ENCODE results near the gene IBA57.
"Not testable (repeated sequence)": the region's sequence is repeated elsewhere in the genome, so short reads cannot be mapped to it uniquely, and the experiment has no call there.

The IBA57 gene

DNA sequence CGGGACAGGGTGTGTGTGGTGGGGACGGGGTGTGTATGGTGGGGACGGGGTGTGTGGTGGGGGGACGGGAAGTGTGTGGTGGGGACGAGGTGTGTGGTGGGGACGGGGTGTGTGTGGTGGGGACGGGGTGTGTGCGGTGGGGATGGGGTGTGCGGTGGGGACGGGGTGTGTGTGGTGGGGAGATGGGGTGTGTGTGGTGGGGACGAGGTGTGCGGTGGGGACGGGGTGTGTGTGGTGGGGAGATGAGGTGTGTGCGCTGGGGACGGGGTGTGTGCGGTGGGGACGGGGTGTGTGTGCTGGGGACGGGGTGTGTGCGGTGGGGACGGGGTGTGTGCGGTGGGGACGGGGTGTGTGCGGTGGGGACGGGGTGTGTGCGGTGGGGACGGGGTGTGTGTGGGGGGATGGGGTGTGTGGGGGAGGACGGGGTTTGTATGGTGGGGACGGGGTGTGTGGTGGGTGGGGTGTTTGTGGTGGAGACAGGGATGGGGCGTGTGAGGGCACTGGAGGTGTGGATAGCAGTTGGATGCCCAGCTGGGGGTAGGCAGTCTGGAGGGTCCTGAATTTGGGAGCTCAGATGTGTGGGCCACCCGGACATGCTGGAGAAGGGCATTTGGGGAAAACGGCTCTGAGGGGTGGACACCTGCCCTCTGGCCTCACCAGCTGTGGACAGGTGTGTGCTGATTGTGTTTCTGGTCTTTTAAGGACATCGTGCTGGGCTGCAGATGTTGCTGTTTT, 16.9 kb downstream of the IBA57 start:
- no peak for TF ChIP-seq JUND (IDR thresholded peaks at IDR 0.05; ENCODE audit: low read depth)
- in situ Hi-C loops (cut with HindIII; ENCODE audit: low pct_unique_long_range_greater_than_20kb, low sequenced_read_pairs) = no loop called here
- no peak for DNase-seq (ENCODE audit: low read depth in 1 of 2, low spot score in 1 of 2)

DNA sequence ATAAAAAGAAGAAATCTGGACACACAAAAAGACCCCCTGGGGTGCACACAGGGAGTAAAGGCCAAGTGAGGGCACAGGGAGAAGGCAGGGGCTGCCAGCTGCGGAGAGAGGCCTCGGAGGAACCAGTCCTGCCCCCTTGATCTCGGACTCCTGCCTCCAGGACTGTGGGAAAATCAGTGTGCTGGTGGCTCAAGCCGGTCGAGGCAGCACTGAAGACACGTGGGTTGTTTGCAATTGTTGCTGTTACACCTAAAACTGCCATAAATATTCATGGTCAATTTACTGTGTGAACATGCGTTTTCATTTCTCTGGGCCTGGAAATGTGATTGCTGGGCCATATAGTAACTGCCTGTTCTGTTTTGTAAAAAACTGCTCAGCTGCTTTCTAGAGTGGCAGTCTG, 18.5 kb downstream of the IBA57 start:
- DNase-seq (ENCODE audit: low read depth in 1 of 2, low spot score in 1 of 2) = no peak
- in situ Hi-C loops (cut with HindIII; ENCODE audit: low pct_unique_long_range_greater_than_20kb, low sequenced_read_pairs) = no loop called here
- TF ChIP-seq JUND (IDR thresholded peaks at IDR 0.05; ENCODE audit: low read depth) = no peak

DNA sequence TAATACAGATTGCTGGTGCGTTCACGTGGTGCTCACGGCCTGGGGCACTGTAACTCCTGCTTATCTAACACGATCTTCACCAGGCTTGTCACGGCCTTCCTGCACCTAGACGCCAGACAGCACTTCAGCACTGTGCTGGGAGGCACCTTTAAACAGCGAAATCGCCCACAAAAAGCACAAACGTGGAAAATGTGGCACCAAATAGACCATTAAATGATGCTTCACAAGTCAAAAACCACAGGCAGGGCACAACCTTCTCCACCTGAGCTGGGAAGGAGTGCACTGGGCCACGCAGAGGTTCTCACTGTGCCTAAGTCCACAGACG, 20.0 kb downstream of the IBA57 start:
- in situ Hi-C loops (cut with HindIII; ENCODE audit: low pct_unique_long_range_greater_than_20kb, low sequenced_read_pairs) = no loop called here
- TF ChIP-seq JUND (IDR thresholded peaks at IDR 0.05; ENCODE audit: low read depth) = no peak
- DNase-seq (ENCODE audit: low read depth in 1 of 2, low spot score in 1 of 2) = no peak

DNA sequence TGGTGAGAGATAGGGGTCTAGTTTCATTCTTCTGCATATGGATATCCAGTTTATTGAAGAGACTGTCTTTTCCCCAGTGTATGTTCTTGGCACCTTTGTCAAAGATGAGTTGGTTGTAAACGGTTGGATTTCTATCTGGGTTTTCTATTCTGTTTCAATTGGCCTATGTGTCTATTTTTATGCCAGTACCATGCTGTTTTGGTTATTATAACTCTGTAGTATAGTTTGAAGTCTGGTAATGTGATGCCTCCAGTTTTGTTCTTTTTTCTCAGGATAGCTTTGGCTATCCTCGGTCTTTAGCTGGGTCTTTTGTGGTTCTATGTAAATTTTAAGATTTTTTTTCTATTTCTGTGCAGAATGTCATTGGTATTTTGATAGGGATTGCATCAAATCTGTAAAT, 22.6 kb downstream of the IBA57 start:
- in situ Hi-C loops (cut with HindIII; ENCODE audit: low pct_unique_long_range_greater_than_20kb, low sequenced_read_pairs); DNase-seq (ENCODE audit: low read depth in 1 of 2, low spot score in 1 of 2): not testable (repeated sequence)

DNA sequence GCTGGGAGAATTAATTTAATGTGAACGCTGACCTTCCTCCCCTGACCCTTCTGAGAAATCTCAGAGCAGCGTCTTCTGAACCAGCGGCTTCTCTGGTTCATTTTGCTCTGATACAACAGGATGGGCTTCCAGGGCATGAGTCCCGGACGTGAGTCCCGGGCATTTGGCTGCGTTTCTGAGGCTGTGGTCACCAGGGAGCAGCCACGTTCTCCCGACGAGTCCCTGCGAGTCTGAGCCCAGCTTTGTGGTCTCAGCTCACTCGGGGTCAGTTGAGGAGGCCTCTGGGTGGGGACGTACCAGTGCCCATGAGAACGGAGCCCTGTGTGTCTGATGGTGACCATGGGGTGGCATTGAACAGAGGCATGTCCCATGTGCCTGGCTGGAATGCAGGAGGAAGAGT, 24.6 kb downstream of the IBA57 start:
- in situ Hi-C loops (cut with HindIII; ENCODE audit: low pct_unique_long_range_greater_than_20kb, low sequenced_read_pairs) = no loop called here
- no peak for TF ChIP-seq JUND (IDR thresholded peaks at IDR 0.05; ENCODE audit: low read depth)
- DNase-seq (ENCODE audit: low read depth in 1 of 2, low spot score in 1 of 2) = no peak

DNA sequence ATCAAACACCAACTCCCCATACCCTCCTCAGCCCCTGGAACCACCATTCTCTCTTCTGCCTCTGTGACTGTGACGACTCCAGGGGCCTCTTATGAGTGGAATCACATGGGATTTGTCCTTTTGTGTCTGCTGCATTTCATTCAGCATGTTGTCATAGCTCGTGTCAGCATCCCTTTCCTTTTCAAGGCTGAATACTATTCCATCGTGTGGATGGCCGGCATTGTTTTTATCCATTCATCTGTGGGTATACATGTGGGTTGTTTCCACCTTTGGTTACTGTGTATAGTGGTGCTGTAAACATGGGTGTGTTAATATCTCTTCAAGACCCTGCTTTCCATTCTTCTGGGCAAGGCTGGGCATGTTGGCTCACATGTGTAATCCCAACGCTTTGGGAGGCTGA, 25.2 kb downstream of the IBA57 start:
- in situ Hi-C loops (cut with HindIII; ENCODE audit: low pct_unique_long_range_greater_than_20kb, low sequenced_read_pairs) = no loop called here
- no peak for DNase-seq (ENCODE audit: low read depth in 1 of 2, low spot score in 1 of 2)
- no peak for TF ChIP-seq JUND (IDR thresholded peaks at IDR 0.05; ENCODE audit: low read depth)

DNA sequence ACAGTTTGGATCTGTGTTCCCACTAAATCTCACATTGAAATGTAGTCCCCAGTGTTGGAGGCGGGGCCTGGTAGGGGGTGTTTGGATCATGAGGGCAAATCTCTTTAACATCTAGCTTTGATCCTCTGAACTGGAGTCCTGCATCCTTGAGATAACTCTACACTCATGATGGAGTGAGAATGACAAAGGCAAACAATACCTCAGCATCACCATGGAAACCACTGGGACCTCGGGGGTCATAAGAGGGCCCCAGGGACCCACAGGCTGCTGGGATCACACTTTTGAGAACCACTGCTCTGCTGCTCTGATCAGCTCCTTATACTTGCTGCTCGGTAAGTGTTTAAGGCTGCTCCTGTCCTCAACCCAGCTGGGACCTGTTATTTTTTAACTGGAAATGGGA, 28.8 kb downstream of the IBA57 start:
- DNase-seq (ENCODE audit: low read depth in 1 of 2, low spot score in 1 of 2) = no peak
- in situ Hi-C loops (cut with HindIII; ENCODE audit: low pct_unique_long_range_greater_than_20kb, low sequenced_read_pairs) = no loop called here
- TF ChIP-seq JUND (IDR thresholded peaks at IDR 0.05; ENCODE audit: low read depth) = no peak

DNA sequence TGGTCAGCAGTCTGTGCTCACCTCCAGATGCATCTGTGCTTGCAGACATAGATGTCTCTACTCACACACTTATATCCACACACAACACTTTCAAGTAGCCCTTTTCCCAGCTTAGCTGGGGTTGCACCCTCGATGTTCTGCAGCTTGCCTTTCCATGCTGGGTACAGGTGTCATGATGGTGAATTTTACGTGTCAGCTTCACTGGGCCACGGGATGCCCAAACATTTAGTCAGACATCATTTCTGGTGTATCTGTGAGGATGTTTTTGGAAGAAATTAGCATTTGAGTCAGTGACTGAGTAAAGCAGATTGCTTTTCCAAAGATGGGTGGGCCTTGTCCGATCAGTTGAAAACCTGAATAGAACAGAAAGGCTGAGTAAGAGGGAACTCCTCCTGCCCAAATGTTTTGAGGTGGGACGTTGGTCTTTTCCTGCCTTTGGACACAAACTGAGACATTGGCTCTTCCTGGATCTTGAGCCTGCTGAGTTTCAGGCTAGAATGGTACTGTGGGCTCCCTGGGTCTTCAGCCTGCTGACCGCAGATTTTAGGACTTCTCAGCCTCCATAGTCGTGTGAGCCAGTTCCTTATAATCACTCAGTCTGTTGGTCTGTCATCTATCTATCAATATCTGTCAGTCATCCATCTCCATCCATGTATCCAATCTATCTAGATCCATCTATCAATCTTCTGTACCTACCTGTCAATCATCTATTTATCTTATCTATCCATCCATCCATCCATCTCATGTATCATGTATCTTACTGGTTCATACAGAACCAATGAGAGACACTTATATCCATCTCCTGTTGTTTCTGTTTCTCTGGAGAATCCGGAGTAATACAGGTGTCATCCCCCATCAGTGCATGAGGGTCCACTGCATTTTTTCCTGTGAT, 29.6 kb downstream of the IBA57 start:
- no peak for DNase-seq (ENCODE audit: low read depth in 1 of 2, low spot score in 1 of 2)
- TF ChIP-seq JUND (IDR thresholded peaks at IDR 0.05; ENCODE audit: low read depth) = no peak
- in situ Hi-C loops (cut with HindIII; ENCODE audit: low pct_unique_long_range_greater_than_20kb, low sequenced_read_pairs) = no loop called here

DNA sequence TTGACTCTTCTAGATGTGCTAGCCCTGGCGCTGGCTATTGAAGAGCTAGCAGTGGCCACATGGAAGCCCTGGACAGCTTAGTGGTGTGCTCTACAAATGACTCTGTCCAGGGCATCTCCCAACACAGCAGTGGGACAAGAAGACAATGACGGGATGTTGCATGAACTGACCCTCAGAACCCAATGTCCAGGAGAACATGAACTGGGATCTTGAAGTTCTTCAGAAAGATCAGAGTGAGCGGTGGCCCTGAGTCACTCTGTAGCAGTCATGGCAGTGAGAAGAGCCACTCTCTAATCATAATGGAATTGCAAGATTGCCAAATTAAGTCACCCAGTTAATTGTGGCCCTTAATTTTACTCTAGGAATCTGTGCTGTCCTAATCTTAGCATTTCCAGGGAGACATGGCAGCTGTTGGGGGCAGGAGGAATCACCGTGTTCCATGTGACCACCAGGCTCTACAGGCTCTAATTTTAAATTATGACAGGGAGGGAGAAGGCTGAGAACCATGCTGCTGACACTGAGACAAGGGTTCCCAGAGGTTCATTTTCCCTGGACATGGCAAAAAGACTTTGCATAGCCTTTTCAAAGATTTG, 32.0 kb downstream of the IBA57 start:
- in situ Hi-C loops (cut with HindIII; ENCODE audit: low pct_unique_long_range_greater_than_20kb, low sequenced_read_pairs) = no loop called here
- no peak for DNase-seq (ENCODE audit: low read depth in 1 of 2, low spot score in 1 of 2)
- no peak for TF ChIP-seq JUND (IDR thresholded peaks at IDR 0.05; ENCODE audit: low read depth)

DNA sequence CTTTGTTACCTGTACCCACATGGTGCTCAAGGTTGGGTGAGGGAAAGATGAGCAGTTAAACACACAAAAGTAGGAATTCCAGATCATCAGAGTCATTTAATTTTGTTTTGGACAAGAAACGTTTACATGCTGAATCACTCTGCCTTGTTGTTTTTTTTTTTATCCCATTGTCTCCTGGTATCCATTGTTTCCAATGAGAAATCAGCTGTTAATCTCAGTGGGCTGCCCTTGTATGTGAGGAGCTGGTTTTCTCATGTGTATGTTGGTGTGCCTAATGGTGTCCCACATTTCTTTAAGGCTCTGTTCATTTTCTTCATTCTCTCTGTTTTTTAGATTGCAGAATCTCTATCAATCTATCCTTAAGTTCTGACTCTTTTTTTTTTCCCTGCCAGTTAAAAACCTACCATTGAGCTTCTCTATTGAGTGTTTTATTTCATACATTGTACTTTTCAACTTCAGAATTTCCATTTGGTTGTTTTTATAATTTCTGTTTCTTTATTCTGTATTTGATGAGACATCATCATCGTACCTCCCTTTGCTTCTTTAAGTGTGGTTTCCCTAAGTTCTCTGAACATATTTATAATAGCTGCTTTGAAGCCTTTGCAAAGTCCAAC, 33.5 kb downstream of the IBA57 start:
- in situ Hi-C loops (cut with HindIII; ENCODE audit: low pct_unique_long_range_greater_than_20kb, low sequenced_read_pairs) = no loop called here
- no peak for TF ChIP-seq JUND (IDR thresholded peaks at IDR 0.05; ENCODE audit: low read depth)
- DNase-seq (ENCODE audit: low read depth in 1 of 2, low spot score in 1 of 2) = no peak

DNA sequence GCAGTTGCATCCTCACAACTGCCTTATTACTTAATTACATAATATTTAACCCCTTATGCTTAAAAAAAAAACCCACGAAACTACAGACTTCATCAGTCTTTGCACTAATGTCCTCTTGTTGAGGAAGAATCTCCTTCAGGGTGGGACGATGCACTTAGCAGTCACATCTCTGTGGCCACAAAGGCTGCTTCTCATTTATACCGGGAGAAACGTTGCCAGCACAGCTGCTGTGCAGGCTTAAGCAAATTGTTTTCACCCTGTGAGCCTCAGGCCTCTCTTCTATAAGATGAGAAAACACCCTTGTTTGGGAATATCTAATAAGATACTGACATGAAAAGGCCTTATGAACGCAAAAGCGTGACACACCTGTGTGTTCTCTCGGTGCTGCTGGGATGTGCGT, 39.4 kb downstream of the IBA57 start:
- in situ Hi-C loops (cut with HindIII; ENCODE audit: low pct_unique_long_range_greater_than_20kb, low sequenced_read_pairs) = no loop called here
- no peak for DNase-seq (ENCODE audit: low read depth in 1 of 2, low spot score in 1 of 2)
- no peak for TF ChIP-seq JUND (IDR thresholded peaks at IDR 0.05; ENCODE audit: low read depth)

DNA sequence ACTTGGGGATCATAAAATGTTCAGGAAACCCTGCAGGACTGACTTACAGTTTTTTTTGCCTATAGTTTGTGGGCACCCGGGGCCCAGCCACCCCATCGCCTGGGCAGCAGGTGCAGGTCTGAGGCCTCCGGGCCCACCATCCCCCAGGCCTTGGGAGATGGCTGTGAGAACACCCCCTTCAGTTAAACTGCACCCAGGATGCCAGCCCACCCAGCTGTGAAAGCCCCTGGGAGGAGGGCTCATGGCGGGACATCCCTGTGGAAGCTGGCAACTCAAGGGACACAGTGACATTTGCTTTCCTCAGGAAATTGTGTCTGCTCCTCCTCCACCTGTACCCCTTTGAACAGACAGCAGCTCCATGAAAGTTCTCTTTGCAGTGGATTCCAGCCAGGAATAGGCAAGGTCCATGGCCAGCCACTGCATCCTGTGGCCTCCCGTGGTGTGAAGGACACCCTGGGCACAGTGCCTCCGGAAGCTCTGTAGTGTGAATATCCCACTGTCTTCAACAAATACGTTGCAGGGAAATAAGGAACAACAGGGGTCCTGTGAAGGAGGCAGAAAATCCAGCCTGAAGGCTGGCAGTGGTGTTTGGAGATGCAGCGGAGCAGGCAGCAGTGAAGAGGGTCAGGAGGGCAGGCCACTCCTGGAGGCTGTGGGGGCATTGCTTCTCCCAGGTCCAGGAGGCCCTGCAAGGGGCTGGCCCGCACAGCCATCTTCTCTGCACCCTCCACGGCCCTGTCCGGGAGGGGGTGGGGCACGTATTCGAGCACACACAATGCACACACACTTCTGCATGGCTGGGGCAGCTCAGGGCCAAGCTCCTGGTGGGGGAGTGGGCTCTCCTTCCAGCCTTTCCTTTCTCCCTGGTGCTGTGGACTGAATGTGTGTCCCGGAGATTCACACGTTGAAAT, 40.2 kb downstream of the IBA57 start:
- DNase-seq (ENCODE audit: low read depth in 1 of 2, low spot score in 1 of 2) = no peak
- TF ChIP-seq JUND (IDR thresholded peaks at IDR 0.05; ENCODE audit: low read depth) = no peak
- in situ Hi-C loops (cut with HindIII; ENCODE audit: low pct_unique_long_range_greater_than_20kb, low sequenced_read_pairs) = no loop called here
